PC-9 (cell line): ENCODE results near the gene EFHC1. TPM values are rescaled to one million over a fixed set of nuclear protein-coding genes. Genes with fewer than 3 reads are reported as not detected.

ENCODE experiments used
- BruUV-seq: library from RNA; stranded (reverse); fragments of 400-500 nt; replicated peaks from 2 replicates; lab custom pipeline; 2021; lab: Mats Ljungman, UMichigan
- CTCF ChIA-PET: fragments of 300-600 bp; sonication (Branson Sonifier 250); formaldehyde crosslinking; loops from one replicate; lab custom pipeline; 2022; ENCODE audit warnings: antibody characterized with exemption; lab: Charles Lee
- POLR2A ChIA-PET: fragments of 300-600 bp; sonication (Branson Sonifier 250); formaldehyde crosslinking; loops from one replicate; lab custom pipeline; 2022; ENCODE audit warnings: antibody characterized with exemption; ENCODE audit not compliant: unreplicated experiment; lab: Charles Lee
- DNase-seq, 2 experiments: peaks; one replicate each; pipeline versions ENCODE4 v3.0.0 to v3.0.0-alpha.2; 2015 to 2022; ENCODE audit warnings: mixed read lengths in 1 of 2
- H2AFZ ChIP-seq: fragments of 200-600 bp; sonication (generic); 2 replicates; pipeline ENCODE4 v1.8.1; 2017; ENCODE audit warnings: antibody characterized with exemption
- H3F3A ChIP-seq: fragments of 200-600 bp; sonication (generic); 2 replicates; pipeline ENCODE4 v1.8.1; 2017; ENCODE audit warnings: antibody characterized with exemption, mild to moderate bottlenecking, low read depth; ENCODE audit not compliant: insufficient read depth
- H3K27ac ChIP-seq: fragments of 200-600 bp; sonication (generic); 2 replicates; pipeline ENCODE4 v1.6.1; 2016; ENCODE audit warnings: mixed run types
- H3K27me3 ChIP-seq: fragments of 200-600 bp; sonication (generic); 2 replicates; pipeline ENCODE4 v1.6.1; 2016; ENCODE audit warnings: low read depth, mixed run types; ENCODE audit not compliant: insufficient read depth
- H3K36me3 ChIP-seq: fragments of 200-600 bp; sonication (generic); 2 replicates; pipeline ENCODE4 v1.6.1; 2016; ENCODE audit warnings: low read depth, mixed run types
- H3K4me1 ChIP-seq: fragments of 200-600 bp; sonication (generic); replicated peaks from 2 replicates; pipeline ENCODE4 v1.6.1; 2016; ENCODE audit warnings: mixed run types; ENCODE audit not compliant: insufficient read depth
- H3K4me2 ChIP-seq: fragments of 200-600 bp; sonication (generic); 2 replicates; pipeline ENCODE4 v1.6.1; 2017; ENCODE audit warnings: mixed run types
- H3K4me3 ChIP-seq: fragments of 200-600 bp; sonication (generic); 2 replicates; pipeline ENCODE4 v1.6.1; 2016; ENCODE audit warnings: mixed run types
- H3K79me2 ChIP-seq: fragments of 200-600 bp; sonication (generic); 2 replicates; pipeline ENCODE4 v1.6.1; 2017; ENCODE audit warnings: low read depth, mixed run types
- H3K9me2 ChIP-seq: fragments of 200-600 bp; sonication (generic); 2 replicates; pipeline ENCODE4 v1.8.1; 2017; ENCODE audit warnings: mild to moderate bottlenecking; ENCODE audit not compliant: insufficient read depth
- H3K9me3 ChIP-seq: fragments of 200-600 bp; sonication (generic); 2 replicates; pipeline ENCODE4 v1.8.1; 2016; ENCODE audit warnings: low read depth; ENCODE audit not compliant: insufficient read depth
- H4K20me1 ChIP-seq: fragments of 200-600 bp; sonication (generic); 2 replicates; pipeline ENCODE4 v1.8.1; 2017; ENCODE audit not compliant: insufficient read depth
- EZH2 ChIP-seq: fragments of 200-600 bp; sonication (generic); IDR thresholded peaks from 2 replicates; pipeline ENCODE4 v1.8.0; 2017; ENCODE audit warnings: antibody characterized with exemption, low read depth
- intact Hi-C: fragments of 100-400 bp; cut with micrococcal nuclease; formaldehyde crosslinking; loops from one replicate; pipeline ENCODE4 v1.10.0; 2022; ENCODE audit not compliant: unreplicated experiment
- total RNA-seq: library from RNA; stranded (reverse); gene quantifications from 2 replicates; pipeline ENCODE4 v1.2.3, GENCODE V29; 2021
- TF ChIP-seq, protein P1 (sequence below): fragments of 200-600 bp; sonication (generic); conservative IDR thresholded peaks from 2 replicates; pipeline ENCODE4 v1.6.1; 2017; ENCODE audit warnings: mixed run types, antibody characterized with exemption, mild to moderate bottlenecking, moderate library complexity

Gene EFHC1
- total RNA-seq, 1 experiment from 2014 or later: 45.0 TPM

DNA sequence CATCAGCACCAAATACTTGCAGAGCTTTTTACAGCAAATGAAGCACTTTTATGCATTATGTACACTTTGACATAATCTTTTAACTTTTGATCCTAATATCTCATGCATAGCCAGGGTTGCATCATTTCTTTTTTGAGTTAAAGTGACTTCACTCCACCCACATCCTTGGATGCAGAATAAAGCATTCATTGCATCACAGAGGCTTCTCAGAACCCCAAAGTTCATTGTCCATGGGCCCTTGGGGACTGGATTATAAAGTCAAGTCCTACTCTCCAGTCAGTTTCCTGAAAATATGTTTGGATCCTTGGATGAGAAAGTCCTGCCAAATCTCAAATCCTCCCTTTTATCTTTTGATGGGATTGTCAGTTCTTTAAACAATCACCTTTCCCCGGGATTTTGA, 10.6 kb upstream of the EFHC1 start:
- Histone ChIP-seq H3K9me3 (no peaks in the 10 kb centered on the region), H3K36me3 (no peaks in the 10 kb centered on the region), H3F3A (no peaks in the 10 kb centered on the region), H3K79me2 (no peaks in the 10 kb centered on the region), H3K9me2 (no peaks in the 10 kb centered on the region), H2AFZ (no peak overlapping the region), H3K4me2 (no peak overlapping the region), H3K27me3 (no peaks in the 10 kb centered on the region), H4K20me1 (no peaks in the 10 kb centered on the region), H3K4me3 (no peak overlapping the region), H3K4me1 (no peaks in the 10 kb centered on the region), H3K27ac (no peak overlapping the region)
- POLR2A ChIA-PET: no interaction called here
- TF ChIP-seq, protein P1, sequence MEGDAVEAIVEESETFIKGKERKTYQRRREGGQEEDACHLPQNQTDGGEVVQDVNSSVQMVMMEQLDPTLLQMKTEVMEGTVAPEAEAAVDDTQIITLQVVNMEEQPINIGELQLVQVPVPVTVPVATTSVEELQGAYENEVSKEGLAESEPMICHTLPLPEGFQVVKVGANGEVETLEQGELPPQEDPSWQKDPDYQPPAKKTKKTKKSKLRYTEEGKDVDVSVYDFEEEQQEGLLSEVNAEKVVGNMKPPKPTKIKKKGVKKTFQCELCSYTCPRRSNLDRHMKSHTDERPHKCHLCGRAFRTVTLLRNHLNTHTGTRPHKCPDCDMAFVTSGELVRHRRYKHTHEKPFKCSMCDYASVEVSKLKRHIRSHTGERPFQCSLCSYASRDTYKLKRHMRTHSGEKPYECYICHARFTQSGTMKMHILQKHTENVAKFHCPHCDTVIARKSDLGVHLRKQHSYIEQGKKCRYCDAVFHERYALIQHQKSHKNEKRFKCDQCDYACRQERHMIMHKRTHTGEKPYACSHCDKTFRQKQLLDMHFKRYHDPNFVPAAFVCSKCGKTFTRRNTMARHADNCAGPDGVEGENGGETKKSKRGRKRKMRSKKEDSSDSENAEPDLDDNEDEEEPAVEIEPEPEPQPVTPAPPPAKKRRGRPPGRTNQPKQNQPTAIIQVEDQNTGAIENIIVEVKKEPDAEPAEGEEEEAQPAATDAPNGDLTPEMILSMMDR: no peak
- no peak for TF ChIP-seq EZH2
- no peak for DNase-seq
- CTCF ChIA-PET: no interaction called here
- intact Hi-C loops: no loop called here
- no TSS peak for BruUV-seq

DNA sequence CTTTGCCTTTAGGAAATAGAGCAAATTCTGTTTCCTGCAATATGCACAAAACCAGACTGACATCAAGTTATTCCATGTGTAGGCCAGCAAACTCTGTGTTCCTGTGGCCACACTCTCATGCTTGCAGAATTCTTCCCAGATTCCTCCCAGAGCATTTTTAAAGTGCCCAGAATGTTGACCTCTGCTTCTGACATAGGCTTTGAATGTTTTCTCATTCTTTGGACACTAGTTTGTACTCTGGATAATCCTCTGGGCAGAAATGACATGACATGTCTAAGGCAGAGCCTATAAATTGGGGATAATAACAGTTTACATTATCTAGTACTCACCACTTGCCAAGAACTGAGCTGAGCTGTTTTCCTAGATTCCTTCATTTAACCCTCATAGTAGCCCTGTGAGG, 9.2 kb upstream of the EFHC1 start:
- no peaks in the 10 kb centered on the region for H4K20me1 ChIP-seq
- intact Hi-C loops: no loop called here
- H3K27me3 ChIP-seq: no peaks in the 10 kb centered on the region
- no peaks in the 10 kb centered on the region for H3K9me2 ChIP-seq
- DNase-seq: no peak
- H2AFZ ChIP-seq: no peak overlapping the region
- TF ChIP-seq EZH2: no peak
- TF ChIP-seq, protein P1: no peak
- H3K4me2 ChIP-seq: no peak overlapping the region
- H3F3A ChIP-seq: no peaks in the 10 kb centered on the region
- H3K27ac ChIP-seq: no peak overlapping the region
- ChIA-PET POLR2A (no interaction called here), CTCF (no interaction called here)
- BruUV-seq: no TSS peak
- H3K4me1 ChIP-seq: peaks cover 3% of the 10 kb centered on the region
- H3K4me3 ChIP-seq: no peak overlapping the region
- H3K9me3 ChIP-seq: no peaks in the 10 kb centered on the region
- H3K36me3 ChIP-seq: no peaks in the 10 kb centered on the region
- no peaks in the 10 kb centered on the region for H3K79me2 ChIP-seq

DNA sequence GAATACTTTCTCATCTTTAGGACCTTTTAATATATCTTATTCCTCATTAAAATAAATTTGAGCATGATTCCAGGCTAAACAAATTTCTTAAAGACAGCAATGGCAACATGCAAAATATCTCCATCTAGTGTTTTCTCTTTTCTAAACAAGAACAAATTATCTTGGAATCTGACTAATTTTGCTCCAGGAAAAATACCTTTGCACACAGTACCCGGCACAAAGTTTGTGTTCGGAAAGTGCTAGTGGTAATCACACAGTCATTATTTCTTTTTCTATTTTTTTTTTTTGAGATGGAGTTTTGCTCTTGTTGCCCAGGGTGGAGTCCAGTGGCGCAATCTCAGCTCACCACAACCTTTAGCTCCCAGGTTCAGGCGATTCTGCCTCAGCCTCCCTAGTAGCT, 8.2 kb upstream of the EFHC1 start:
- no peaks in the 10 kb centered on the region for H4K20me1 ChIP-seq
- no peaks in the 10 kb centered on the region for H3K79me2 ChIP-seq
- H2AFZ ChIP-seq: no peak overlapping the region
- CTCF ChIA-PET: no interaction called here
- H3K36me3 ChIP-seq: no peaks in the 10 kb centered on the region
- no peaks in the 10 kb centered on the region for H3K27me3 ChIP-seq
- H3K4me2 ChIP-seq: no peak overlapping the region
- no peaks in the 10 kb centered on the region for H3K9me2 ChIP-seq
- no peak overlapping the region for H3K27ac ChIP-seq
- TF ChIP-seq, protein P1: no peak
- TF ChIP-seq EZH2: no peak
- no peak for DNase-seq
- no peak overlapping the region for H3K4me3 ChIP-seq
- H3K9me3 ChIP-seq: no peaks in the 10 kb centered on the region
- H3K4me1 ChIP-seq: peaks cover 8% of the 10 kb centered on the region
- intact Hi-C loops: no loop called here
- POLR2A ChIA-PET: no interaction called here
- H3F3A ChIP-seq: no peaks in the 10 kb centered on the region
- no TSS peak for BruUV-seq
